Upper lobe of left lung (tissue), 6 donors: ENCODE results near the gene ASB4. TPM values are rescaled to one million over a fixed set of nuclear protein-coding genes. Genes with fewer than 3 reads are reported as not detected.

Experiments
- ATAC-seq, 2 donors: fragments of 200-7000 bp; cut with Tn5 transposase; one replicate each; pipeline ENCODE4 v1.9.1; 2022; ENCODE audit warnings: mild to moderate bottlenecking in 2 of 2, moderate library complexity in 2 of 2; ENCODE audit not compliant: low FRiP score in 2 of 2
- DNase-seq, 2 donors: peaks; one replicate each; pipeline ENCODE4 v3.0.0-alpha.2; 2019 to 2020
- H3K27ac ChIP-seq, 4 donors: fragments of 200-600 bp; sonication (generic); one replicate each; pipeline ENCODE4 v1.5.1; 2016 to 2019
- H3K27me3 ChIP-seq, 4 donors: fragments of 200-600 bp; sonication (generic); one replicate each; pipeline ENCODE4 v1.5.1; 2017 to 2019
- H3K36me3 ChIP-seq, 4 donors: fragments of 200-600 bp; sonication (generic); one replicate each; pipeline ENCODE4 v1.5.1; 2016 to 2019
- H3K4me1 ChIP-seq, 4 donors: fragments of 200-600 bp; sonication (generic); one replicate each; pipeline ENCODE4 v1.5.1; 2018 to 2019
- H3K4me3 ChIP-seq, 4 donors: fragments of 200-600 bp; sonication (generic); one replicate each; pipeline ENCODE4 v1.5.1; 2017 to 2019; ENCODE audit warnings: mild to moderate bottlenecking in 2 of 4, moderate library complexity in 1 of 4
- H3K9me3 ChIP-seq, 4 donors: fragments of 200-600 bp; sonication (generic); one replicate each; pipeline ENCODE4 v1.5.1; 2018 to 2019
- EP300 ChIP-seq, 4 donors: sonication (generic); formaldehyde crosslinking; IDR thresholded peaks; one replicate each; pipeline ENCODE4 v1.5.1; 2017; ENCODE audit warnings: antibody characterized with exemption in 4 of 4, control low read depth in 2 of 4
- POLR2A ChIP-seq, 4 donors: fragments of 450-650 bp; IDR thresholded peaks; one replicate each; pipeline ENCODE4 v1.5.1; 2016 to 2017; ENCODE audit warnings: antibody characterized with exemption in 4 of 4, mild to moderate bottlenecking in 2 of 4
- POLR2AphosphoS5 ChIP-seq, 2 donors: sonication (generic); formaldehyde crosslinking; IDR thresholded peaks; one replicate each; pipeline ENCODE4 v1.5.1; 2017; ENCODE audit warnings: antibody characterized with exemption in 2 of 2
- WGBS, 2 donors: methylation state at CpG; one replicate each; pipeline ENCODE4 v1.1.5; 2017 to 2018; 5-methylcytosine and 5-hydroxymethylcytosine counted together
- total RNA-seq, 6 donors: library from RNA; depleted of rRNA in 4 of 6; stranded (reverse); fragments of >200 nt in 4 of 6; gene quantifications; one replicate each; pipeline versions ENCODE4 v1.1.0 to v1.2.1, GENCODE V29; 2016 to 2021
- TF ChIP-seq, protein P1 (sequence below), 6 experiments: fragments of 450-650 bp in 4 of 6; fragments of 200-600 bp in 2 of 6; sonication (generic) in 2 of 6; IDR thresholded peaks; one replicate each; pipeline ENCODE4 v1.5.1; 2016 to 2019; ENCODE audit warnings: antibody characterized with exemption in 6 of 6
- donor health status: DM: no; HTN: no; CAD: no; lungs with moderate emphysema.
- donor health status: DM: no; HTN: yes; CAD: no; lungs with severe emphysema.

ASB4 gene
- total RNA-seq, 6 donors from 2014 or later = 0.20 to 2.4 (median 1.0) TPM; not detected in 1

DNA sequence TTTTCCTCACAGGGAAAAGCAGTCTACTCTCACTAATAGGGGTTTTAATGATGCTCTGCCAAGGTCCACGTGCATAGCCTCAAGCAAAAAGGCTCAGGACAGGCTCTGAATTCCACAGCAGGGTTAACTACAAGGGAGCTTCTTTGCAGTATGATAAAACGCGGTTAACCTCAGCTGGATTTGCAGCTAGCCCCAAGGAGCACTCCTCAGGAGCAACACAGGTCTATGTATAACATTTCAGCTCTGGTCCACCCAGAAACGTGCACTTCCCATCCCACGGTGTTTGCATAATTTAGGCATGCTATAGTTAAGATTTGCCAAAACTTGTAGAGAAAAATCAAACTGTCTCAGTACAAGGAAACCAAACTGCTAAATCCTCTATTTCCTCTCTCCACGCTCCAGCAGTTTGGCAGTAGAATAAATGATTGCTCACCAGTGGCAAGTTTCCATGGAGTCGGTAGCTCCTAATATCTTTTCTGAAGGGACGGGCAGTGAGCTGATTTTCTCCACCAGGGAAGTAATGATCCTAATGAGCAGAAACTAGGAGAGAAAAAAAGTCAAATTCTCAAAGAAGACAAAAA is 13.1 kb upstream of the ASB4 start:
- Histone ChIP-seq H3K36me3 (no peaks in the 10 kb centered on the region), H3K4me1 (peaks cover 0 to 16% (median 9%) of the 10 kb centered on the region in 4 donors), H3K27ac (no peak overlapping the region), H3K27me3 (no peaks in the 10 kb centered on the region), H3K9me3 (no peaks in the 10 kb centered on the region), H3K4me3 (no peak overlapping the region)
- no peak for TF ChIP-seq POLR2AphosphoS5 (IDR thresholded peaks at IDR 0.05)
- TF ChIP-seq EP300 (IDR thresholded peaks at IDR 0.05) = no peak
- TF ChIP-seq POLR2A (IDR thresholded peaks at IDR 0.05) = no peak
- TF ChIP-seq, protein P1, sequence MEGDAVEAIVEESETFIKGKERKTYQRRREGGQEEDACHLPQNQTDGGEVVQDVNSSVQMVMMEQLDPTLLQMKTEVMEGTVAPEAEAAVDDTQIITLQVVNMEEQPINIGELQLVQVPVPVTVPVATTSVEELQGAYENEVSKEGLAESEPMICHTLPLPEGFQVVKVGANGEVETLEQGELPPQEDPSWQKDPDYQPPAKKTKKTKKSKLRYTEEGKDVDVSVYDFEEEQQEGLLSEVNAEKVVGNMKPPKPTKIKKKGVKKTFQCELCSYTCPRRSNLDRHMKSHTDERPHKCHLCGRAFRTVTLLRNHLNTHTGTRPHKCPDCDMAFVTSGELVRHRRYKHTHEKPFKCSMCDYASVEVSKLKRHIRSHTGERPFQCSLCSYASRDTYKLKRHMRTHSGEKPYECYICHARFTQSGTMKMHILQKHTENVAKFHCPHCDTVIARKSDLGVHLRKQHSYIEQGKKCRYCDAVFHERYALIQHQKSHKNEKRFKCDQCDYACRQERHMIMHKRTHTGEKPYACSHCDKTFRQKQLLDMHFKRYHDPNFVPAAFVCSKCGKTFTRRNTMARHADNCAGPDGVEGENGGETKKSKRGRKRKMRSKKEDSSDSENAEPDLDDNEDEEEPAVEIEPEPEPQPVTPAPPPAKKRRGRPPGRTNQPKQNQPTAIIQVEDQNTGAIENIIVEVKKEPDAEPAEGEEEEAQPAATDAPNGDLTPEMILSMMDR (IDR thresholded peaks at IDR 0.05) = no peak
- ATAC-seq (no peak), DNase-seq (no peak)
- WGBS, 2 donors = 66 to 68% methylated on average over 8 of the region's 8 CpGs

DNA sequence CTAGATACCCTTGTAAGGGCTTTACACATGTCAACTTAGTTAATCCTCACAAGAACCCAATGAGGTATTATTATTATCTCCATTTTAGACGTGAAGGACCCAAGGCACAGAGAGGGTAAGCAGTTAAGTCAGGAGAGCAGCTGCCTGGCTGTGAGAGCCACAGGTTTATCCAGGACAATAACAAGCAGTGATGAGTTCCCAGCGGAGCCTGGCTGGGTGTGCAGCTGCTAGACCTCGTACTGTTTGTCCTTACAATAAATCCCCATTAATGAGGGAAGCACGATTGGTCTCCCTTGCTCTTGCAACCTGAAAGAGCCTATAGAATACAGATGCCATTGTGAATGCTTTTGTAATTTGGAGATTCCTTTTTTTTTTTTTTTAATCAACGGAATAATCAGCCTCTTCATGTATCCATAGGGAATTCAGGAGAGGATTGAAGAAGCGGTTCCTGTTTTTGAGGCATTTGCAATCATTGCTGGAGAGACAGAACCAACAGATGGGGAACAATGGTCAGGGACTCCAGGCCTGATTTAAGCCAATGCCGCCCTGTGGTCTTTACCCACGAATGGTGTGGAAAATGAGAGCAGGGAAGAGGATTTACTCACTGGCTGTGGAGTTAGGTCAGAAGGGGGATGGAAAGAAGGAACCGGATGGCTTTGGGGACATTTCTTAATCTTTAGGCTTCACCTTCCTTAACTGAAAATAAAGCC is 12.3 kb upstream of the ASB4 start:
- TF ChIP-seq POLR2AphosphoS5 (IDR thresholded peaks at IDR 0.05) (no peak), POLR2A (IDR thresholded peaks at IDR 0.05) (no peak), EP300 (IDR thresholded peaks at IDR 0.05) (no peak)
- TF ChIP-seq, protein P1 (IDR thresholded peaks at IDR 0.05) = no peak
- WGBS, 2 donors = 90% methylated on average over 9 of the region's 9 CpGs
- Histone ChIP-seq H3K4me3 (no peak overlapping the region), H3K36me3 (no peaks in the 10 kb centered on the region), H3K27ac (no peak overlapping the region), H3K4me1 (peaks cover 0 to 16% (median 11%) of the 10 kb centered on the region in 4 donors), H3K27me3 (no peaks in the 10 kb centered on the region), H3K9me3 (no peaks in the 10 kb centered on the region)
- ATAC-seq (no peak), DNase-seq (no peak)

DNA sequence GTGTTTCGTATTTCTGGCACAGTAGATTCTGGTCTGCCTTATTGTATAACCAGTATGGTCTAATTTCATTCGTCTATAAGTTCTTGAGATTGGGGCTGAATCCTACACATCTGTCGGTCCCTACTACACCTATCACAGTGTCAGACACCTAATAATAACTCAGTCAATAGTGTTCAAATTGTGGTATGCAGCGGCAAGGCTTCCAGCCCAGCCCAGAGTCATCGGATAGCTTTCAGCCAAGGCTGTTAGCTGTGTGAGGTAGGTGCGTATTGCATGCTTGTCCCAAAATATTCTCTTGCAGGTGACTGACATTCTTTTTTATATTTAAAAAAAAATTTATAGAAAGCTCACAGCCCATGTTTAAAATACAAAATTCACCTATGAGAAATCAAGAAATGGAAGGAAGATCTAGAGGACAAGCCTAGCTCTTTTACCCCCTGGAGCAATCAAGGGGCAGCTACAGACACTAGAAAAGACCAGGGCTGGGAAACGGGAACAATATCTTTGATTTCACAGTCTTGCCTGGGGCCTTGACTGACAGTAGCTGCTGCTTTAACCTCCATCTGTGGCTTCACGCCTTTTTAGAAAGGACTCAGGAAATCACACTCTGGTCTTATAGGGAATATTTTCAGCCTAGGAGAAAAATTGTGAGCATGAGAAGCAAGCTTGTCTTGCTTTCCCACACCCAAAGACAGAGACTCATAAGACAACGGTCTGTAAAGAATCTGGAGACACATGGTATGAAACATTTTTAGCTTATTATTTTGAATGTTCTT is 9.5 kb upstream of the ASB4 start:
- Histone ChIP-seq H3K27ac (no peak overlapping the region), H3K4me1 (peaks cover 0 to 15% (median 3%) of the 10 kb centered on the region in 4 donors), H3K27me3 (no peaks in the 10 kb centered on the region), H3K4me3 (no peak overlapping the region), H3K9me3 (no peaks in the 10 kb centered on the region), H3K36me3 (no peaks in the 10 kb centered on the region)
- peak in 1 of 2 donors; percentile 48 for ATAC-seq
- WGBS, 2 donors = 71 to 83% methylated on average over 9 of the region's 9 CpGs
- no peak for DNase-seq
- TF ChIP-seq POLR2AphosphoS5 (IDR thresholded peaks at IDR 0.05) (no peak), POLR2A (IDR thresholded peaks at IDR 0.05) (no peak)
- TF ChIP-seq, protein P1 (IDR thresholded peaks at IDR 0.05) = no peak

DNA sequence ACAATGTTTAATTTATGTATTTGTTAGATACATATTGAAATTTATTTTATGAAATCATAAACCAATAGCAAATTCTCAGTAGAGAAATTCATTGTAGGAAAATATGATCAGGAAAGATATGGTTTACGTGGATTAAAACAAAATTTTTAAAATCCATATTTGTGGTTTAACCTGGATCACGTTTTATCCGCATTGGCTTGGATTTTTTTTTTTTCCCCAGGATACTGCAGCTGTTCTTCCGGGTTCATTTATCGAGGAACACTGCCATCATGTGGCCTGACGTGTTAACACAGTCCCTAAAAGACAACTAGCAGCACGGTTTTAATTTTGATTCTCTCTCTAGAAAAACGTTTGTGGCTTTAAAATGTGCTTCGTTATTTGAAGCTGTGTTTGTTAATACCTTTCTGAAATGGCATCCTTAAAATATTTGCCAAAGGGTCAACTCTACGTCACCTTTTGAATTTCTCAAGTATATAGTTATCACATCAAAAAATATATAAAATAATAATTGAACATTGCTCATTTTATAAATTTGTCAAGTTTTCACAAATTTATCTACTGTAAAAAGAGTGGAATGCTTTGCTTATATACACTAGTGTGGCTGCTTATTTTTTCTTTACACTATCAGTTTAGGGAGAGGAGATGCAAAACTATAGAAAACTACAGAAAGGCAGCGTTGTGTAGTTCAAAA is 8.7 kb upstream of the ASB4 start:
- DNase-seq = peak in 1 of 2 donors; percentile 67
- H3K9me3 ChIP-seq = no peaks in the 10 kb centered on the region
- peaks cover 0 to 15% (median 3%) of the 10 kb centered on the region in 4 donors for H3K4me1 ChIP-seq
- no peaks in the 10 kb centered on the region for H3K36me3 ChIP-seq
- no peaks in the 10 kb centered on the region for H3K27me3 ChIP-seq
- 10% methylated on average over 11 of the region's 11 CpGs for WGBS, 2 donors
- H3K4me3 ChIP-seq = no peak overlapping the region
- no peak for TF ChIP-seq POLR2AphosphoS5 (IDR thresholded peaks at IDR 0.05)
- TF ChIP-seq, protein P1 (IDR thresholded peaks at IDR 0.05) = peak; percentile 62 to 79 (median 74)
- no peak overlapping the region for H3K27ac ChIP-seq
- peak in 1 of 2 donors; percentile 84 for ATAC-seq
